Left renal pelvis (tissue), 4 donors: ENCODE results near the gene FHOD3. TPM values are rescaled to one million over a fixed set of nuclear protein-coding genes. Genes with fewer than 3 reads are reported as not detected.
A peak's percentile ranks its signal among the peaks of the same experiment; 100 is the strongest.
"Not testable (repeated sequence)": the region's sequence is repeated elsewhere in the genome, so short reads cannot be mapped to it uniquely, and the experiment has no call there.

ENCODE experiments used
- DNase-seq, 4 donors: peaks; one replicate each; pipeline ENCODE4 v3.0.0-alpha.2; 2013; ENCODE audit warnings: low read depth in 4 of 4, low spot score in 3 of 4
- polyA plus RNA-seq, 4 donors: library from polyadenylated mRNA; unstranded; fragments of 120-200 nt; gene quantifications; one replicate each; pipeline ENCODE4 v1.2.1, GENCODE V29; 2013; ENCODE audit not compliant: insufficient read length in 4 of 4

The FHOD3 gene
- polyA plus RNA-seq, 4 donors: 4.3 to 40.3 (median 38.9) TPM

GRCh38 chr18:36534154-36534688, 236.7 kb downstream of the FHOD3 start:
- no peak for DNase-seq

GRCh38 chr18:36535202-36535935, 237.9 kb downstream of the FHOD3 start:
- DNase-seq: no peak

GRCh38 chr18:36536426-36536825, 238.9 kb downstream of the FHOD3 start:
- no peak for DNase-seq

GRCh38 chr18:36537289-36537688, 239.8 kb downstream of the FHOD3 start:
- no peak for DNase-seq

- DNase-seq: no peak
Measured at GRCh38 chr18:36539674-36540231, 242.2 kb downstream of the FHOD3 start.

GRCh38 chr18:36543030-36543429, 245.5 kb downstream of the FHOD3 start:
- no peak for DNase-seq

- DNase-seq: no peak
Measured at GRCh38 chr18:36543991-36544725, 246.6 kb downstream of the FHOD3 start.

- no peak for DNase-seq
Measured at GRCh38 chr18:36545821-36546427, 248.4 kb downstream of the FHOD3 start.

- DNase-seq: no peak
Measured at GRCh38 chr18:36546876-36547275, 249.4 kb downstream of the FHOD3 start.

GRCh38 chr18:36547544-36547943, 250.0 kb downstream of the FHOD3 start:
- DNase-seq: no peak

- not testable (repeated sequence) for DNase-seq
Measured at GRCh38 chr18:36551274-36551673, 253.8 kb downstream of the FHOD3 start.

GRCh38 chr18:36558234-36558633, 260.7 kb downstream of the FHOD3 start:
- DNase-seq: peak in 1 of 4 donors; percentile 7

- no peak for DNase-seq
Measured at GRCh38 chr18:36559149-36559857, 261.8 kb downstream of the FHOD3 start.

GRCh38 chr18:36560187-36560586, 262.7 kb downstream of the FHOD3 start:
- no peak for DNase-seq

- DNase-seq: no peak
Measured at GRCh38 chr18:36561046-36561445, 263.5 kb downstream of the FHOD3 start.

- no peak for DNase-seq
Measured at GRCh38 chr18:36564841-36565240, 267.3 kb downstream of the FHOD3 start.

- DNase-seq: no peak
Measured at GRCh38 chr18:36567800-36568199, 270.3 kb downstream of the FHOD3 start.

GRCh38 chr18:36568487-36568886, 271.0 kb downstream of the FHOD3 start:
- DNase-seq: no peak

GRCh38 chr18:36572135-36572856, 274.8 kb downstream of the FHOD3 start:
- DNase-seq: peak; percentile 25 to 47 (median 31)

GRCh38 chr18:36576339-36576738, 278.8 kb downstream of the FHOD3 start:
- no peak for DNase-seq
